KMS-11 (cell line): ENCODE results near the gene SYS1.

Experiments used
- H2AFZ ChIP-seq: fragments of 200-600 bp; sonication (generic); 2 replicates; pipeline ENCODE4 v1.6.1; 2016; ENCODE audit warnings: antibody characterized with exemption, mixed run types, low read depth
- H3K27ac ChIP-seq: fragments of 200-600 bp; sonication (generic); 2 replicates; pipeline ENCODE4 v1.6.1; 2016; ENCODE audit warnings: mild to moderate bottlenecking, mixed run types
- H3K27me3 ChIP-seq: fragments of 200-600 bp; sonication (generic); 2 replicates; pipeline ENCODE4 v1.6.1; 2017; ENCODE audit warnings: mild to moderate bottlenecking, low read depth, mixed run types, moderate library complexity; ENCODE audit not compliant: insufficient read depth
- H3K36me3 ChIP-seq: fragments of 200-600 bp; sonication (generic); 2 replicates; pipeline ENCODE4 v1.6.1; 2017; ENCODE audit warnings: mild to moderate bottlenecking, mixed run types; ENCODE audit not compliant: insufficient read depth
- H3K4me1 ChIP-seq: fragments of 200-600 bp; sonication (generic); 2 replicates; pipeline ENCODE4 v1.6.1; 2016; ENCODE audit warnings: mild to moderate bottlenecking, low read depth, mixed run types; ENCODE audit not compliant: poor library complexity, severe bottlenecking
- H3K4me2 ChIP-seq: fragments of 200-600 bp; sonication (generic); 2 replicates; pipeline ENCODE4 v1.7.0; 2016; ENCODE audit warnings: mild to moderate bottlenecking, mixed run types
- H3K4me3 ChIP-seq: fragments of 200-600 bp; sonication (generic); IDR thresholded peaks from 2 replicates; pipeline ENCODE4 v1.6.1; 2017; ENCODE audit warnings: low read depth, low read length, mixed read lengths; ENCODE audit not compliant: insufficient read depth
- H3K79me2 ChIP-seq: fragments of 200-600 bp; sonication (generic); 2 replicates; pipeline ENCODE4 v1.6.1; 2016; ENCODE audit warnings: low read depth, mixed run types; ENCODE audit not compliant: insufficient read depth
- H3K9ac ChIP-seq: fragments of 200-600 bp; sonication (generic); 2 replicates; pipeline ENCODE4 v1.6.1; 2016; ENCODE audit warnings: mild to moderate bottlenecking, mixed run types
- H4K20me1 ChIP-seq: fragments of 200-600 bp; sonication (generic); 2 replicates; pipeline ENCODE4 v1.6.1; 2016; ENCODE audit warnings: mild to moderate bottlenecking, mixed run types; ENCODE audit not compliant: insufficient read depth
- TF ChIP-seq, protein P1 (sequence below): fragments of 200-600 bp; sonication (generic); conservative IDR thresholded peaks from 2 replicates; pipeline ENCODE4 v1.6.1; 2017; ENCODE audit warnings: low read depth, mild to moderate bottlenecking, antibody characterized with exemption, low read length, moderate library complexity, mixed read lengths

The SYS1 gene

DNA sequence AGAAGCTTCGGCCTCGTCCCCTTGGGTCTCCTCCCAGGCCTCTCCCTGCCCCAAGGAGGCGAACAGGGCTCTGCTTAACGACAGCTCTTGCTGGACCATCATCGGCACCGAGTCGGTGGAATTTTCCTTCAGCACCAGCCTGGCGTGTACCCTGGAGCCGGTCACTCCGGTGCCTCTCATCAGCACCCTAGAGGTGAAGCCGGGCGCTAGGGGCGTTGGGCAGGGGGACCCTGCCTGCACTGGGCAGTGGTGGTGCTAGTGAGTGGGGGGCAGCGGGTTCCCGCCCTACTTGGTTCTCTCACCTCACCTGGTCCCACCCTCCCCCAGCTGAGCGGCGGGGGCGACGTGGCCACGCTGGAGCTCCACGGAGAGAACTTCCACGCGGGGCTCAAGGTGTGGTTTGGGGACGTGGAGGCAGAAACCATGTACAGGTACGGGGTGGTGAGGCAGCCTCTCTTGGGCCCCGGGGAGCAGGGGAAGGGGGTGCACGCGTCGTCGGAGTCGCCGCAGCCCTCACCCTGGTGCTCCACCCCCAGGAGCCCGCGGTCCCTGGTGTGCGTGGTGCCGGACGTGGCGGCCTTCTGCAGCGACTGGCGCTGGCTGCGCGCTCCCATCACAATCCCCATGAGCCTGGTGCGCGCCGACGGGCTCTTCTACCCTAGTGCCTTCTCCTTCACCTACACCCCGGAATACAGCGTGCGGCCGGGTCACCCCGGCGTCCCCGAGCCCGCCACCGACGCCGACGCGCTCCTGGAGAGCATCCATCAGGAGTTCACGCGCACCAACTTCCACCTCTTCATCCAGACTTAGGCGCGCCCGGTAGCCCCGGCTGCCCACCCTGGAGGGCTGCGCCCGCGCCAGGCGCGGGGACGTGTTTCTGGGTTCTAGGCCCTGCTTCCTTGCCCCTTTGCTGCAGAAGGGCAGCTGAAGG lies 46.5 kb upstream of the SYS1 start:
- Histone ChIP-seq H4K20me1 (no peaks in the 10 kb centered on the region), H3K4me1 (peaks cover 38% of the 10 kb centered on the region), H3K4me2 (no peak overlapping the region), H2AFZ (no peak overlapping the region), H3K27ac (no peak overlapping the region), H3K36me3 (no peaks in the 10 kb centered on the region), H3K4me3 (no peak overlapping the region), H3K9ac (no peak overlapping the region), H3K79me2 (no peaks in the 10 kb centered on the region), H3K27me3 (no peaks in the 10 kb centered on the region)
- TF ChIP-seq, protein P1, sequence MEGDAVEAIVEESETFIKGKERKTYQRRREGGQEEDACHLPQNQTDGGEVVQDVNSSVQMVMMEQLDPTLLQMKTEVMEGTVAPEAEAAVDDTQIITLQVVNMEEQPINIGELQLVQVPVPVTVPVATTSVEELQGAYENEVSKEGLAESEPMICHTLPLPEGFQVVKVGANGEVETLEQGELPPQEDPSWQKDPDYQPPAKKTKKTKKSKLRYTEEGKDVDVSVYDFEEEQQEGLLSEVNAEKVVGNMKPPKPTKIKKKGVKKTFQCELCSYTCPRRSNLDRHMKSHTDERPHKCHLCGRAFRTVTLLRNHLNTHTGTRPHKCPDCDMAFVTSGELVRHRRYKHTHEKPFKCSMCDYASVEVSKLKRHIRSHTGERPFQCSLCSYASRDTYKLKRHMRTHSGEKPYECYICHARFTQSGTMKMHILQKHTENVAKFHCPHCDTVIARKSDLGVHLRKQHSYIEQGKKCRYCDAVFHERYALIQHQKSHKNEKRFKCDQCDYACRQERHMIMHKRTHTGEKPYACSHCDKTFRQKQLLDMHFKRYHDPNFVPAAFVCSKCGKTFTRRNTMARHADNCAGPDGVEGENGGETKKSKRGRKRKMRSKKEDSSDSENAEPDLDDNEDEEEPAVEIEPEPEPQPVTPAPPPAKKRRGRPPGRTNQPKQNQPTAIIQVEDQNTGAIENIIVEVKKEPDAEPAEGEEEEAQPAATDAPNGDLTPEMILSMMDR: no peak

DNA sequence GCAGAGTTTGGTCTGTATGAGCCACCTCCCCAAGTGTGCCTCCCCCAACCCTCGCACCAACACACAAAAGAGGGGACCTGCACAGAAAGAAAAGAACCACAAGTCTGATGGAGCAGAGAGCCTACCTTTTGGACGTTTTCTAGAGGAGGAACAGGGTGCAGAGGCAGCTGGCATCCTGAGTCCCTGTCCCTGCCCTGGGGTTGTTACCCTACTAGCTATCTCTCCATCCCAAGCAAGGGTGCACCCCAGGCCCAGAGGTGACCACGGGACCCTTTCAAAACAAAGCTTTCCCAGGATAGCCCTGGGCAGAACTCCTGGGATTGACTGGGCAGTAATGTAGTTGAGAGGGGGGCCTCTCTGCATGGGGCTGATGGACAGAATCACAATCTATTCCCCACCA lies 45.1 kb upstream of the SYS1 start:
- TF ChIP-seq, protein P1: no peak
- no peaks in the 10 kb centered on the region for H3K79me2 ChIP-seq

DNA sequence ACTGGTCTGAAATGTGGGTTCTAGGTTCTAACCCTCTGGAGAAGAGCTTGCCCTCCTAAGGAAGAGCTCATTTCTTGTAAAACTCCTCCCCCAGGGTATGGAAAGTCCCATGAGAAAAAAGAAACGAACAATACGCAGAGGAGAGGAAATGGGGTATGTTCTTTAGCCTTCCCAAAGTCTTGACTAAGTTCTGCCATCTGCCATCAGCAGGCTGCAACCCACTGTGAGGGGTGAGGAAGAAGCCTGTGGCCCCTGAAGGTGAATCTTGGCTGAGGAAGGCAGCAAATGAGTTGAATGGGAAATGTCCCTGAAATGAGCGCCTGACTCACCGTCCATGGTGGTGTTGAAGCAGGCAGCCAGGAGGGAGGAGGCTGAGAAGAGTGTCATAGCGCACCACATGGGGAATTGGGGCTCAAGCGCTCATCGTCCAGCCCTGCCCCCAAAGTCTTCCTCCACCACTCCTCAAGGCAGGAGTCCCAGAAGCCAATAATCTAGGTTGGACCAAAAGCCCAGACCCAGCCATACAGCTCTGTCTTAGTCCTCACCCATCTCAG lies 44.5 kb upstream of the SYS1 start:
- Histone ChIP-seq H3K4me2 (no peak overlapping the region), H3K36me3 (no peaks in the 10 kb centered on the region), H3K79me2 (no peaks in the 10 kb centered on the region), H3K27ac (no peak overlapping the region), H3K4me1 (peaks cover 41% of the 10 kb centered on the region), H3K4me3 (no peak overlapping the region), H2AFZ (no peak overlapping the region), H4K20me1 (no peaks in the 10 kb centered on the region), H3K9ac (no peak overlapping the region), H3K27me3 (no peaks in the 10 kb centered on the region)
- TF ChIP-seq, protein P1: no peak

More for the DNA sequence above, 45.1 kb upstream of the SYS1 start:
- Histone ChIP-seq H4K20me1 (no peaks in the 10 kb centered on the region), H3K4me1 (peaks cover 41% of the 10 kb centered on the region), H3K27ac (no peak overlapping the region), H3K4me3 (no peak overlapping the region), H3K36me3 (no peaks in the 10 kb centered on the region), H2AFZ (no peak overlapping the region), H3K4me2 (no peak overlapping the region), H3K27me3 (no peaks in the 10 kb centered on the region), H3K9ac (no peak overlapping the region)

DNA sequence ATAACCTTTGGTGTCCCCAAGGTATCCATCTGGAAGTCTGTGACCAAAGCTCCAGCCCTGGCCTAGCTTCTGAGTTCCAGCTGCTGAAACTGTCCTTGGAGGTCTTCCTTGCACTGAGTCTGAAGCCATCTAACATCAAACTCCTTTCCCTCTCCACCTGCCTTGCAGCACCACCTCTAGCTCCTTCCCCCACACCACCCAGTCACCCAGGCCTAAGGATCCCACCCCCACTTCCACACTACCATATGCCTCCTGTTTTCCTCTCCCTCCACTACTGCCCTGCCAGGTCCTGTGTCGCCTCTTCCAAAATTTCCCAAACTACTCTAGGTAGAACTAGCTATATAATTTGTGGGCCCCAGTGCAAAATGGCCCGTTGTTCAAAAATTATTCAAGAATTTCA lies 44.0 kb upstream of the SYS1 start:
- Histone ChIP-seq H3K27me3 (no peaks in the 10 kb centered on the region), H3K36me3 (no peaks in the 10 kb centered on the region), H3K4me2 (no peak overlapping the region), H2AFZ (no peak overlapping the region), H3K4me1 (peaks cover 41% of the 10 kb centered on the region), H4K20me1 (no peaks in the 10 kb centered on the region), H3K79me2 (no peaks in the 10 kb centered on the region), H3K4me3 (no peak overlapping the region), H3K27ac (no peak overlapping the region), H3K9ac (no peak overlapping the region)
- TF ChIP-seq, protein P1: no peak
